ENCODE data around the gene ZNF212.

ZNF212 gene

DNA sequence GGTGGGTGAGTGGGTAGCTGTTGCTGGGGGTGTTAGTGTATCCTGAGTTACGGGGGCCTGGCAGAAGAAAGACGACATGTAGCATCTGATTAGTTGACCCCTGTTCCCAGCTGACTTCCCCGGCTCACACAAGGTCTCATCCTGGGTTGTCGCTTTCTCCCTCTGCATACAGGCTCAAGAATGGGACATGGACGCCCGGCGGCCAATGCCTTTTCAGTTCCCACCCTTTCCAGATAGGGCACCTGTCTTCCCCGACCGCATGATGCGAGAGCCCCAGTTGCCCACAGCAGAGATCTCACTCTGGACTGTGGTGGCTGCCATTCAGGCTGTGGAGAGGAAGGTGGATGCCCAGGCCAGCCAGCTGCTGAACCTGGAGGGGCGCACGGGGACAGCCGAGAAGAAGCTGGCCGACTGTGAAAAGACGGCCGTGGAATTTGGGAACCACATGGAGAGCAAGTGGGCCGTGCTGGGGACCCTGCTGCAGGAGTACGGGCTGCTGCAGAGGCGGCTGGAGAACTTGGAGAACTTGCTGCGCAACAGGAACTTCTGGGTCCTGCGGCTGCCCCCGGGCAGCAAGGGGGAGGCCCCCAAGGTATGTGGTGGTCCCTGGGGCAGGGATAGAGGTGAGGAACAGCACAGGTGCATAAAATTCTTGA is 41.2 kb upstream of the ZNF212 start:
- Histone ChIP-seq H3K36me3 (ENCODE audit: control insufficient read depth in 2 of 2, insufficient read depth in 1 of 2, low read length in 2 of 2) (peaks cover 26 to 63% of the 10 kb centered on the region in 2 experiments), H3K9me3 (ENCODE audit: control insufficient read depth, insufficient read depth, low read depth, low read length) (no peaks in the 10 kb centered on the region), H3K4me1 (ENCODE audit: control insufficient read depth, insufficient read depth, low read length) (no peaks in the 10 kb centered on the region), H3K4me3 (ENCODE audit: low read depth, low read length) (no peak overlapping the region), H3K27ac (ENCODE audit: extremely low read depth, low read depth, low read length) (no peak overlapping the region)
- POLR2A ChIA-PET, result interaction anchor here (0.7 to 1.3 kb wide), 3 partner anchors 17 to 449 kb away, joined by 3 read pairs; no protein-coding TSS in a partner anchor
- CTCF ChIA-PET, result interaction anchor here (0.5 kb wide), 1 partner anchor 129 kb away, joined by 5 read pairs; no protein-coding TSS in a partner anchor
- peak; percentile 59; the same call in 1 of the 2 replicates for TF ChIP-seq EGR2 (tag by site-specific recombination; IDR thresholded peaks at IDR 0.05; ENCODE audit: low read depth)
- no peak for TF ChIP-seq ZNF354C (tag by site-specific recombination; IDR thresholded peaks at IDR 0.05; ENCODE audit: borderline replicate concordance, low read depth)

DNA sequence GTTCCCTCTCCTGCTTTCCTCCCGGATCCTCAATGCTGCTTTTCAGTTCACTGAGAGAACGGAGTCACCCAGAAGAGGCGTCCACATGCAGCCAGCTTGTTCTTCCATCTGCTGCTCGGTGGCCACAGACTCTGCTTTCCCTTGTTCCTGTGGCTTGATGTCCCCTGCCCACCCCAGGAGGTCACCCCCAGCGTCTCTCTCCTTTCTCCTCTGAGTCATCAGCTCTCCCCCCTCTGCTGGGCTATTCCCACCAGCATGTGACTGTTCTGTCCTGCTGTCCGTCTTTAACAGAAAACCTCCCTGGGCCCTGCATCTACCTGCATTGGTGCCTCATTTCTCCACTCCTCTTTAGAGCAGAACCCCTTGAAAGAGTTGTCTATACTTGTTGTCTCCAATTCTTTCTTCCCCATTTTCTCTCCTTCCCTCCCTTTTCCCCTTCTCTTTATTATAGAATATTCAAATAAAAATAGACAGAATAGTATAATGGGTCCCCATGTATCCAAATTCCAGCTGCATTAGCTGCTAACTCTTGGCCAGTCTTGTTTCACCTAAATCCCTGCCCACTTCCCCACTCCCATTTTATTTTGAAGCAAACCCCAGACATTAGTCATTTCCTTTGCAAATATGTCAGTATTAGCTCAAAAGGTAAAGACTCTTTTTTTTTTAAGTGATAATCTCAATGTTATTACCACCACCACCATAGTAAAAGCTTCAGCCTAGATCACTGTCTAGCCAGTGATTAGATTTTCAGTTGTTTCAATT is 40.0 kb upstream of the ZNF212 start:
- Histone ChIP-seq H3K4me1 (ENCODE audit: control insufficient read depth, insufficient read depth, low read length) (no peaks in the 10 kb centered on the region), H3K4me3 (ENCODE audit: low read depth, low read length) (no peak overlapping the region), H3K27ac (ENCODE audit: extremely low read depth, low read depth, low read length) (no peak overlapping the region), H3K9me3 (ENCODE audit: control insufficient read depth, insufficient read depth, low read depth, low read length) (no peaks in the 10 kb centered on the region), H3K36me3 (ENCODE audit: control insufficient read depth in 2 of 2, insufficient read depth in 1 of 2, low read length in 2 of 2) (peaks cover 29 to 74% of the 10 kb centered on the region in 2 experiments)
- ChIA-PET POLR2A (no interaction called here), CTCF (no interaction called here)
- TF ChIP-seq GLIS1 (tag by site-specific recombination; IDR thresholded peaks at IDR 0.05) (peak; percentile 84), ZNF341 (tag by site-specific recombination; IDR thresholded peaks at IDR 0.05; ENCODE audit: low read depth) (0 out of 2 replicates have a peak, but pooled peaks have one; percentile 22), ZIC2 (tag by site-specific recombination; IDR thresholded peaks at IDR 0.05) (peak; percentile 73)
- TF ChIP-seq, protein P1, sequence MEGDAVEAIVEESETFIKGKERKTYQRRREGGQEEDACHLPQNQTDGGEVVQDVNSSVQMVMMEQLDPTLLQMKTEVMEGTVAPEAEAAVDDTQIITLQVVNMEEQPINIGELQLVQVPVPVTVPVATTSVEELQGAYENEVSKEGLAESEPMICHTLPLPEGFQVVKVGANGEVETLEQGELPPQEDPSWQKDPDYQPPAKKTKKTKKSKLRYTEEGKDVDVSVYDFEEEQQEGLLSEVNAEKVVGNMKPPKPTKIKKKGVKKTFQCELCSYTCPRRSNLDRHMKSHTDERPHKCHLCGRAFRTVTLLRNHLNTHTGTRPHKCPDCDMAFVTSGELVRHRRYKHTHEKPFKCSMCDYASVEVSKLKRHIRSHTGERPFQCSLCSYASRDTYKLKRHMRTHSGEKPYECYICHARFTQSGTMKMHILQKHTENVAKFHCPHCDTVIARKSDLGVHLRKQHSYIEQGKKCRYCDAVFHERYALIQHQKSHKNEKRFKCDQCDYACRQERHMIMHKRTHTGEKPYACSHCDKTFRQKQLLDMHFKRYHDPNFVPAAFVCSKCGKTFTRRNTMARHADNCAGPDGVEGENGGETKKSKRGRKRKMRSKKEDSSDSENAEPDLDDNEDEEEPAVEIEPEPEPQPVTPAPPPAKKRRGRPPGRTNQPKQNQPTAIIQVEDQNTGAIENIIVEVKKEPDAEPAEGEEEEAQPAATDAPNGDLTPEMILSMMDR (tag by site-specific recombination; IDR thresholded peaks at IDR 0.05), result no peak
- TF ChIP-seq, protein P2, sequence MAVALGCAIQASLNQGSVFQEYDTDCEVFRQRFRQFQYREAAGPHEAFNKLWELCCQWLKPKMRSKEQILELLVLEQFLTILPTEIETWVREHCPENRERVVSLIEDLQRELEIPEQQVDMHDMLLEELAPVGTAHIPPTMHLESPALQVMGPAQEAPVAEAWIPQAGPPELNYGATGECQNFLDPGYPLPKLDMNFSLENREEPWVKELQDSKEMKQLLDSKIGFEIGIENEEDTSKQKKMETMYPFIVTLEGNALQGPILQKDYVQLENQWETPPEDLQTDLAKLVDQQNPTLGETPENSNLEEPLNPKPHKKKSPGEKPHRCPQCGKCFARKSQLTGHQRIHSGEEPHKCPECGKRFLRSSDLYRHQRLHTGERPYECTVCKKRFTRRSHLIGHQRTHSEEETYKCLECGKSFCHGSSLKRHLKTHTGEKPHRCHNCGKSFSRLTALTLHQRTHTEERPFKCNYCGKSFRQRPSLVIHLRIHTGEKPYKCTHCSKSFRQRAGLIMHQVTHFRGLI (tag by site-specific recombination; IDR thresholded peaks at IDR 0.05), result no peak

DNA sequence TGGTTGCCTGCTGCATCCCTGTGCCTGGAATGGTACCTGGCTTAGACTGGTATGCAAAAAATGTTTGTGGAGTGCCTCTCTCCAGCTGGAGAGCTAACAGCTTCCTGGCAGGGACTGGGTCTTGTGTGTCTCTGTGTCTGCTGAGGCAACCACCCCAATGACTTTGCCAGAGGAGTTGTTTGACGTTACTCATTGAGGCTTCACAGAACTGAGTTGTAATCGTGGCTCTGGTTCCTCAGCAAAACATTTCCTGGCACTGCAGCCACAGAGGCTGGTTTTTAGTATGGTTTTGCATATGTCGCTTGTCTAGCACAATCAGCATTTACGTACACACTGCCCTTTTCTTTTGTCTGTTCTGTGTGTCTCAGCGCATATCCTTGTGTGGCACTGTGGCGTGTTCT is 36.6 kb upstream of the ZNF212 start:
- CTCF ChIA-PET, result no interaction called here
- TF ChIP-seq ZNF114 (tag by site-specific recombination; IDR thresholded peaks at IDR 0.05), result no peak
- Histone ChIP-seq H3K27ac (ENCODE audit: extremely low read depth, low read depth, low read length) (no peak overlapping the region), H3K36me3 (ENCODE audit: control insufficient read depth in 2 of 2, insufficient read depth in 1 of 2, low read length in 2 of 2) (peaks cover 35 to 92% of the 10 kb centered on the region in 2 experiments), H3K9me3 (ENCODE audit: control insufficient read depth, insufficient read depth, low read depth, low read length) (no peaks in the 10 kb centered on the region), H3K4me1 (ENCODE audit: control insufficient read depth, insufficient read depth, low read length) (no peaks in the 10 kb centered on the region), H3K4me3 (ENCODE audit: low read depth, low read length) (no peak overlapping the region)
- POLR2A ChIA-PET, result no interaction called here

DNA sequence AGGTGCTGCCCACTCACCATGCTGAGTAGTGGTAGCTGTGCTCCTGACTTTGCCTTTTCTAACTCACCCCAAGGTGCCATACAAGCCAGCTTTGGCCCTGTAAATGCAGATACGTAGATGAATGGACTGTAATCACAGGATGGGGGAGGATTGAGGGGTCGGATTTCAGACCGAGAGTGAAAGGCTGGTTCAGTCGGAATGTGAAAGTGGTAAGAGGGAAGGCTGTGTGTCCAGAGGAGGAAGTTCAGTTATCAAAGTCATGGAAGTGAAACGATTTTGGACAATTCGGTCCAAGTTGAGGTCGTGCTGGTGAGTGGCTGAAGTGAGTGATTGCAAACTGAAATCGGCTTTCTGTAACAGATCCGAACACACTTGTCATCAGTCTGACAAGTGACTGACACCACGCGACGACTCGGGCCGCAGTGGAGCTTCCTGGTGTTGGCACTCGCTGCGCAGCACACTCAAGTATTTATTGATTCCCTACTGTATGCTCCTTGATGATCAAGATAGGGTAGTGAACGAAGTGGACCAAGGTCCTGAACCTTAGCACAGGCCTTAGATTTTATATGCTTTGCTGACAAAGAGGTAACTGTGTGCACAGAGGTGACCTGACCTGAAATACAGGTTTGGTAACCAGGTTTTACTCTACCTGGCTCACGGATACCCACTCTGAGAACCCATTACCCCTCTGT is 33.6 kb upstream of the ZNF212 start:
- ChIA-PET CTCF (interaction anchor here (0.7 to 1.3 kb wide), 2 partner anchors 10 to 216 kb away, joined by 3 to 5 read pairs; partner anchors contain the start of gene ZNF282), POLR2A (interaction anchor here (1.0 to 1.8 kb wide), 2 partner anchors 10 kb away, joined by 4 to 11 read pairs; partner anchors contain the start of gene ZNF282)
- Histone ChIP-seq H3K27ac (ENCODE audit: extremely low read depth, low read depth, low read length) (no peak overlapping the region), H3K4me1 (ENCODE audit: control insufficient read depth, insufficient read depth, low read length) (no peaks in the 10 kb centered on the region), H3K4me3 (ENCODE audit: low read depth, low read length) (no peak overlapping the region), H3K36me3 (ENCODE audit: control insufficient read depth in 2 of 2, insufficient read depth in 1 of 2, low read length in 2 of 2) (peaks cover 29 to 89% of the 10 kb centered on the region in 2 experiments), H3K9me3 (ENCODE audit: control insufficient read depth, insufficient read depth, low read depth, low read length) (no peaks in the 10 kb centered on the region)
- peak; percentile 73 for TF ChIP-seq PRDM1 (tag by site-specific recombination; IDR thresholded peaks at IDR 0.05)
- no peak for TF ChIP-seq GLIS2 (tag by site-specific recombination; IDR thresholded peaks at IDR 0.05)

Measured in HEK293 (cell line).